Activated T-helper 1 cell treated with Interleukin-2 at 50 U/mL for 16 hours (primary cell): Measurements from ENCODE around the gene CDHR1.
"Not testable (repeated sequence)": the region's sequence is repeated elsewhere in the genome, so short reads cannot be mapped to it uniquely, and the experiment has no call there.

Experiments used
- DNase-seq: peaks from one replicate; pipeline ENCODE4 v3.0.0-alpha.2; 2020; ENCODE audit warnings: low read depth

The CDHR1 gene

DNA sequence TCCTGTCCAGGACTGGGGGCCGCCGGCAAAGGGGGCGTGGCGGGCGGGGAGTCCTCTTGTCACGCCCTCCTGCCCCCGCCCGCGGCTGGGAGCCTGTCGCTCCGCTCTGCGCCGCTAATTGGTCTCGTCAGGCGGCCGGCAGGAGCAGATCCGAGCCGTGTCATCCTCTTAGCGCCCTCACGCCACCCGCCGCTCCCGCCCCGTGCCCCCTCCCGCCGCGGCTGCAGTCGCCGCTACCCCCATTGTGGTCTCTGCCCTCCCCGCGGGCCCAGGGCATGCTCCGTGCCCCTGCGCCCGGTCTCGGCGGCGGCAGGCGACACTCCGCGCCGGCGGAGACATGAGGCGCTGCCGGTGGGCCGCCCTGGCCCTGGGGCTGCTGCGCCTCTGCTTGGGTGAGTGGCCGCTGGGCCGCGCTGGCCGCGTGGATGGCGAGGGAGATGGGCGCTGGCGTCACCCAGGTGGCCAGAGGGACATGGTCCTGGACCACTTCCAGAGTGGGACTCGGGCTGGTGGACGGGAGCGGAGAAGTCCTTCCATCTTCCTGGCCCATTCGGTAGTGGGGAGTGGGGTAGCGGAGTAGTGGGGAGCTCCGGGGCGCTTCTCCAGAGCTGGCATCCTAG is at the start of gene CDHR1:
CDHR1 (plus strand) TSS at position 114 of the 620 bp plus-strand sequence; CDS start at position 338, 224 bp downstream.
- no peak for DNase-seq

- DNase-seq, result no peak
Measured at GRCh38 chr10:84147347-84147746, 47.0 kb upstream of the CDHR1 start.

DNA sequence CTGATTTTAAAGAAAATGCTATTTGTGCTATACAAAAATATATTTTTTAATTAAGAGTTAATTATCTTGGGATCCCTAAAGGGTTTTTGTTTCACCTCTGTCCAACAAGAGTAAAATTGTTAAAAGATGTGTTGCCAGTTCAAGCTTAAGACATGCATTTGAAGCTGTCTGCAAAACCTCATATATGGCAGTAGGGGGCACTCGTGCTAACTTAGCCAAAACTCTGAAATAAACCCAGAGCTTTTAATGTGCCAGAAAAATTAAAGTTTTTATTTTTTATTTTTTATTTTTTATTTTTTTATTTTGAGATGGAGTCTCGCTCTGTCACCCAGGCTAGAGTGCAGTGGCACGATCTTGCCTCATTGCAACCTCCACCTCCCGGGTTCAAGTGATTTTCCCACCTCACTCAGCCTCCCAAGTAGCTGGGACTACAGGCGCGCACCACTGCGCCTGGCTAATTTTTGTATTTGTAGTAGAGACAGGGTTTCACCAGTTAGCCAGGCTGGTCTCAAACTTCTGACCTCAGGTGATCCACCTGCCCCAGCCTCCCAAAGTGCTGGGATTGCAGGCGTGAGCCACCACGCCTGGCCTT is 46.2 kb upstream of the CDHR1 start:
- not testable (repeated sequence) for DNase-seq

DNA sequence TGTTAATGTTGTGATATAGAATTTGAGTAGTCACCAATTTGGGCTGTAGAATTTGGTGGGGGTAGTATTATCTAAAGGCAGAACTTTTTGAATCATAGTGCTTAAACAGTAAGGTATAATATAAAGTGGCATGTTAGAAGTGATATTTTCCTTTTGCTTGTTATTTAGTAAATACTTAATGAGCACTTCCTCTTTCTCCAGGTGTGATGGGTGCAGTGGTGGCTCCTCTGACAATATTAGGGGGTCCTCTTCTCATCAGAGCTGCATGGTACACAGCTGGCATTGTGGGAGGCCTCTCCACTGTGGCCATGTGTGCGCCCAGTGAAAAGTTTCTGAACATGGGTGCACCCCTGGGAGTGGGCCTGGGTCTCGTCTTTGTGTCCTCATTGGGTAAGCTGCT is 44.5 kb upstream of the CDHR1 start:
- DNase-seq, result no peak

GRCh38 chr10:84152769-84153168 is 41.6 kb upstream of the CDHR1 start:
- DNase-seq, result no peak

- DNase-seq, result no peak
Measured at GRCh38 chr10:84155521-84155920, 38.8 kb upstream of the CDHR1 start.

DNA sequence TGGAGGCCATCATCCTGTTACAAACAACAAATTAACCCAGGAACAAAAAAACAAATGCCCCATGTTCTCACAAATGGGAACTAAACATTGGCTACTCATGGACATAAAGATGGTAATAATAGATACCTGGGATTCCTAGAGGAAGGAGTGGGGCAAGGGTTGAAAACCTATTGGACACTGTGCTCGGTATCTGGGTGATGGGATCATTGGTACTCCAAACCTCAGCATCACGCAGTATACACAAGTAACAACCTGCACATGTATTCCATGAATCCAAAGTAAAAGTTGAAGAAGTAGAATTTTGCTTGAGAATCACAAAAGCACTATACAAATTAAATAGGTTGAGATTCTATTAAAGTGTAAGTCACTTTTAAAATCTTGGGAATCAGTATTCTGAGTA is 38.3 kb upstream of the CDHR1 start:
- no peak for DNase-seq

DNA sequence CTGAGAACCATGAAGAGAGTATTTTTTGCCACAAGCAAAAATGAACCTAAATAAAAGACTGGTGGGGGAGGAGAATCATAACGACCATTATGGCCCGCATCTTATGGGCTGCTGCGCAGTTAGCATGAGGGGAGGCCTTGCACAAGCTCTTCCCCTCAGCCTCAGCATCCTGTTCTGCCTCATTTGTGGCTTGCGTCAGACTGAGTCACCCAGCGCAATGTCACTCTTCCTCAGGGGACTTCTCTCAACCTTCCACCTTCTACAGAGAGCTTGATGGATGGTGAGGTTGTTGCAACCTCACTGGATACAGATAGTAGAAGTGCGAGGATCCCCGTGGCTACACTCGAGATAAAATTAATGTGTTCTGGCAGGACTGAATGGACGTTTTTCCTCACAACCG is 37.6 kb upstream of the CDHR1 start:
- no peak for DNase-seq

DNA sequence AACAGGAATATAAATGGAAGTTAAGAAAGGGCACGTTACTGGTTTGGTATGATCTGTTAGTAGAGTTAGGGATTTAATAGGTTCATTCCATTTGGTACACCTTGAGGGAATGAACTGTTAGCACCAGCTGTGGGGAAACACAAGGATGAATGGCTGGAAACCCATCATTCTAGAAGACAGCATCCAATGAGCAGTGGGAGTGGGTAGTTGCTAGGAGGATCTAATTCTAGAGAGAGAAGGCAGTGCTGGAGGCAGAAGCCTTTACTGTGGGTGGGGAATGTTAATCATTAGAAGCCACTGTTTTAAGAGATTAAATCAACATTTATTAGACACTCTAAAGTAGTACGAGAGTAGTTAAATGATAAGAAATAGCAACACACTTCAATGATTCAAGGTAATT is 36.3 kb upstream of the CDHR1 start:
- DNase-seq, result no peak

DNA sequence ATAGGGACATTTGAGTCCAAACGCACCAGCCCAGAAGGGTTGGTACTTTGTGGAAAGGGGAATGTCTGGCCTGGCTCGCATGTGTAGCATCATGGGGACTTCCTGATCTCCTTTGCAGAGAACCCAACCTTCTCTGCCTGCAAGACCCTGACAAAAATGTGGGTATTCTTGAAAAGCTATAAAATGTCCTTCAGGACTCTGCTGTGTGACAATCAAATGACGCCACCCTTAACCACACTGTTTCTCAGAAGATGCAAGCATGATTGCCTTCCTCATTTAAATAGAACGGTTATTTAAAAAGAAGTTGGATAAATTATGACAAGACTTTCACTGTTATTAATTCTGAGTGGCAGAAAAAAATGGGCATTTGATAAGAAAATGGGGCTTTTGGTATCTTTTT is 35.8 kb upstream of the CDHR1 start:
- no peak for DNase-seq

DNA sequence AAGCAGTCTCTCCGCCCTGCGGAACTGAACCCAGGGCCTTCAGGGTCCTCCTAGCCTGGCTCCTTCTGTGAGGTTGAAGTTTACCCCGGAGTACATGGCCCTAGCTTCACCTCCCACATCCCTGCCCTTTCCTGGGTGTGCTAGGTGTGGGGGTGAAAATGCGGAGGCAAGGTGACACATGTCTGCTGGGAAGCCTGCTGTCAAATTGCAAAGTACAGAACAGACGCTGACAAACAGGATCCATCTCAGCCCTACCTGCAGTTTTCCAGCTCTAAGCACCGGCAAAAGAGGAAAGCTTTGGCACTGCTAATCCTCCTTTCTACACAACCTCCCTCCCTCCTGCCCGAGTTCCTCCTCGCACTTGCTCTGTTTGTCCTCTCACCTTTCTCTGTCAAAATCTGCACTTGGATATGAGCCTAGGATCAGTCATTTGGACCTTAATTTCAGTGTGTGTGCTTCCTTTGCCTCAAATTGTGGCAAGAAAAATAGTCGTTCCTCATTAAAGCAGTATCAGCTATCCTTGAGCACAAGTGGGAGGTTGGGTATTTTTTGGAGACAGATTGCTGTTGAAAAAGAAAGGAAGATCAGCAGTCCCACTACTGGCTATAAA is 35.2 kb upstream of the CDHR1 start:
- DNase-seq, result no peak

- no peak for DNase-seq
Measured at GRCh38 chr10:84160663-84161362, 33.5 kb upstream of the CDHR1 start.

- no peak for DNase-seq
Measured at GRCh38 chr10:84163996-84164395, 30.3 kb upstream of the CDHR1 start.

DNA sequence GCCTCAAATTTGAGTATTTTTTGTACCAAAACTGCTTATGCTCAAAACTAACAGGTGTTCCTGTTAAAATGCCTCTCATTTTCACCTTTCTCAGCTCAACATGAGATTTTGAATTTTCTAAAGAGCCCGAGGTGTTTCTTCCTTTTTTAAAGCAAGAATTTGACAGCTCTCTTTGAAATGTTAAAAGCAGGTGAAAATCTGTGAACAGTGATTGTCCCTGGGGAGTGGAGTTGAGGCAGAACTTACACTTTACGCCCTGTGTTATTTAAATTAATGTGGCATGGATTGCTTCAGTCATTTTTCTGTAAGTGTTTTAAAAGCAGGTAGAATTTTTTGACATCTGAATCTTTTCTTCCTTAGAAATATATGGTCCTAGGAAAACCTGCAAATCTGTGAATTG is 29.9 kb upstream of the CDHR1 start:
- no peak for DNase-seq

DNA sequence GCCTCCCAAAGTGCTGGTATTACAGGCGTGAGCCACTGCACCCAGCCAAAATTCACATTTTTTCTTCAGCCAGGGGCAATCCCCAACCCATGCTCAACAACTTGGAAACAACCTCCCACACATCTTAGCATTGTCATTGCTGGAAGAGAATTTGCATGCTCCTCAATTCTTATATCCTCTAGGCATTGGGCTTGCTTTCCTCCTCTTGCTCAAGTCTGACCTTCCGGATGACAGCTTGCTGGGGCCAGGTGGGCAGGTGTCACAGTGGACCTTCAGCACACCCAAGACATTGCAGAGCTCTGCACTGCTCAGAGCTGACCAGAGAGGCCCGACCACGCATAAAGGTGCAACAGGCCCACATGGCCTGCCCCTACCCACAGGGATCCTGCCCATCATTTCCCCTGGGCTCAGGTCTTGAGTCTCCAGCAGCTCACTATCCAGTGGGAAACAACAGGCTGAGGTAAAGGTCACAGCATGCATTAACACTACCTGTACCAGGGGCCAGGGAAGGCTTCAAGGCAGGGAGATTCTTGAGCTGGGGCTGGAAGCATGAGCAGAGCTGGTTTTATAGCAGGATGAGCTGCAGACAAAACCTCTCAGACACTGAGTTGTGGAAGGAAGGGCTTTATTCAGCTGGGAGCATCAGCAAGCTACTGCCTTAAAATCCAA is 27.6 kb upstream of the CDHR1 start:
- no peak for DNase-seq

DNA sequence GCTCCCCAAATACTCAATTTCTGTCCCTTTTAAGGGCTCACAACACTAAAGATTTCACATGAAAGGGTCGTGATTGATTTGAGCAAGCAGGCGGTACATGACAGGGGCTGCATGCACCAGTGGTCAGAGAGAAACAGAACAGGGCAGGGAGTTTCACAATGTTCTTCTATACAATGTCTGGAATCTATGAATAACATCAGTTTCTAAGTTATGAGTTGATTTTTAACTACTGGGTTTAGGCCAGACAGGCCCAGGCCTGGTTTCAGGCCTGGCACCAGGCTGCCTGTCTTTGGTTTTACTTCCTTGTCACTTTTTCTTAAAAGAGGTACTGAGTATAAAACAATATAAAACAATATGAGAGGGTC is 27.1 kb upstream of the CDHR1 start:
- not testable (repeated sequence) for DNase-seq

DNA sequence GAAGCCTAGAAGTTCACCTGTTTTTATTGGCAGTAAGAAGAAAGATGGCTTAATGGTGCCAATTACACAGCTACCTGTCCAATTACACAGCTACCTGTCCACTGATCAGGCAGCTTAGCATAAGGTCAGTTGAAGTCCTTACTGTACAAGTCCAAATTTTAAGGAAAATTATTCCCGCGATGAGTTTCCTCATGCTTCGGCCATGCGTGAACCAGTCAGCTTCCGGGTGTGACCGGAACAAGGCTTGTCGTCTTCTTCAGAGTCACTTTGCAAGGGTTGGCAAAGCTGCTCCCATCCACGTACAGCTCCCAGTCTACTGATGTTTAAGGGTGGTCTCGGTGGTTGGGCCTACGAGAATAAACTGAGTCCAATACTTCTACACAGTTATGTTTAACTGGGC is 26.0 kb upstream of the CDHR1 start:
- DNase-seq, result not testable (repeated sequence)

- not testable (repeated sequence) for DNase-seq
Measured at GRCh38 chr10:84171237-84171636, 23.1 kb upstream of the CDHR1 start.

DNA sequence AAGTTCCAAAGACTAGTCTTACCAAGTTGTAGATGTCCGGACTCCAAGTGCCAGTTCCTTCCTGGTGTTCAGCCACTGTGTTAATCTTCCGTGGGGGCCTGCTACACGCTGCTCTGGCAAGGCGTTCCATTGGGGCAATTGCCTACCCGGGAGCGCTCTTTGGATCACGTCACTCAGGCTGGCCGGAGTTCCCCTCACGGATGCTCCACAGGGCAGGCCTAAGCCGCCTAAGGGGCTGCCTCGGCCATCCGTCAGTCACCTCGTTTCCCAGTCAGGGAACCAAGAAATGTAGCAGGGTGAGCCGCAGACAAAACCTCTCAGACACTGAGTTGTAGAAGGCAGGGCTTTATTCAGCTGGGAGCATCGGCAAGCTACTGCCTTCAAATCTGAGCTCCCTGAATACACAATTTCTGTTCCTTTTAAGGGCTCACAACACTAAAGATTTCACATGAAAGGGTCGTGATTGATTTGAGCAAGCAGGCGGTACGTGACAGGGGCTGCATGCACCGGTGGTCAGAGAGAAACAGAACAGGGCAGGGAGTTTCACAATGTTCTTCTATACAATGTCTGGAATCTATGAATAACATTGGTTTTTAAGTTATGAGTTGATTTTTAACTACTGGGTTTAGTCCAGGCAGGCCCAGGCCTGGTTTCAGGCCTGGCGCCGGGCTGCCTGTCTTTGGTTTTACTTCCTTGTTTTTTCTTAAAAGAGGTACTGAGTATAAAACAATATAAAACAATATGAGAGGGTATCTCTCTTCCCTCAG is 22.5 kb upstream of the CDHR1 start:
- not testable (repeated sequence) for DNase-seq

GRCh38 chr10:84172467-84173356 is 21.6 kb upstream of the CDHR1 start:
- DNase-seq, result no peak

- DNase-seq, result no peak
Measured at GRCh38 chr10:84173501-84173929, 20.8 kb upstream of the CDHR1 start, which contains the start of gene GPR15LG. GPR15LG (plus strand) TSS chr10:84173801; CDS start chr10:84173852, 51 bp downstream.
